Astrocyte of the spinal cord (primary cell): Measurements from ENCODE around the gene MED25.

Source experiments
- DNase-seq: peaks from one replicate; pipeline ENCODE4 v3.0.0; 2011; ENCODE audit warnings: low read depth, low spot score
- H3K4me3 ChIP-seq: 2 replicates; pipeline ENCODE4 v1.5.1; 2011; ENCODE audit warnings: low read depth, mild to moderate bottlenecking, low read length, moderate library complexity
- CTCF ChIP-seq: IDR thresholded peaks from 2 replicates; pipeline ENCODE4 v1.5.1; 2012; ENCODE audit warnings: low read depth, mild to moderate bottlenecking, low read length, inconsistent platforms
- in situ Hi-C: cut with HindIII; loops from 2 replicates; pipeline ENCODE4 v1.10.0; 2017; ENCODE audit warnings: low sequenced_read_pairs

Gene MED25

GRCh38 chr19:49883094-49883493 is 65.0 kb downstream of the MED25 start:
- in situ Hi-C loops, result no loop called here
- H3K4me3 ChIP-seq, result no peak overlapping the region
- TF ChIP-seq CTCF, result no peak
- DNase-seq, result no peak

GRCh38 chr19:49884109-49884508 is 66.0 kb downstream of the MED25 start:
- no peak for DNase-seq
- no peak for TF ChIP-seq CTCF
- H3K4me3 ChIP-seq, result no peak overlapping the region
- in situ Hi-C loops, result no loop called here

- in situ Hi-C loops, result no loop called here
- H3K4me3 ChIP-seq, result no peak overlapping the region
- no peak for DNase-seq
- no peak for TF ChIP-seq CTCF
Measured at GRCh38 chr19:49884760-49885159, 66.7 kb downstream of the MED25 start.
